NCI-H82 treated with DMSO at 0.1 percent for 48 hours (cell line): ENCODE data around the gene FAM20A.

Source experiments
- DNase-seq: peaks from one replicate; lab custom pipeline; 2025; ENCODE audit not compliant: unreplicated experiment; lab: John Stamatoyannopoulos, UW

Gene FAM20A

DNA sequence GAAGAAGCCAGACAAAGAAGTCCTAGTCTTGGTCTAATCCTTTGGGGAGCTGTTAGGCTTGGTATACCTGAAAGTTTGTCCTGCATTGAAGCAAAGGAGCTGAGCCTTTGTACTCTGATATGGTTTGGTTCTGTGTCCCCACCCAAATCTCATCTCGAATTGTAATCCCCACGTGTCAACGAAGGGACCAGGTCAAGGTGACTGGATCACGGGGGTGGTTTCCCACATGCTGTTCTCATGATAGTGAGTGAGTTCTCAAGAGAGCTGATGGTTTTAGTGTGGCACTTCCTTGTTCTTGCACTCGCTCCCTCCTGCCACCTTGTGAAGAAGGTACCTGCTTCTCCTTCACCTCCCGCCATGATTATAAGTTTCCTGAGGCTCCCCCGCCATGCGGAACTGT, 33.6 kb downstream of the FAM20A start:
- DNase-seq, result no peak

DNA sequence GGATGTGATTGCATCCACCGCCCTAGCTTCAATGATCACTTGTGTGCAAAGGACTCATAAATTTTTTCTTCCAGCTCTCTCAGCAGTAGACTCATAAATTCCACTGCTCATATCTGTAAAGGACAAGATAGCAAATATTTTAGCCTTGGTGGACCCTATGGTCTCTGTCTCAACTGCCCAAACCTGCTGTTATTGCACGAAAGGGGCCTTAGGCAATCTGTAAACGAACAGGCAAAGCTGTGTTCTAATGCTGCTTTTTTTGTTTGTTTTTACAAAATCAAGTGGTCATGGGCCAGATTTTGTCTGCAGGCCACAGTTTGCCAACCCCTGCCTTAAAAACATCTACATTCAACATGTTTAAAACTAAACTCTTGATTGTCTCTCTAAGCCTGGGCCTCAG, 34.1 kb downstream of the FAM20A start:
- DNase-seq, result no peak

DNA sequence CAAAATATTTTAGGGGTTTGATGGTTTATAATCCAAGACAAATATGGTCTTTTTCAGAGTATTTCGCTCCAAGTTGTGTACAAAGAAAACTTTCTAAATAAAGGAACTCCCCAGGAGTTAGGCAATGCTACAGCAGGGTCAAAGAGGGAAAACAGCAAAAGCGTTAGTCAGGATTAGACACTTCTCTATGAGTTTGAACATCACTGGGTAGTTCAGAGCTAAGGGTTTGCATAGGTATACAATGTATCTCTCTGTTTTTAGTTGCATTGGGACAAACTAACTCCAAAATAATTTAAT, 34.8 kb downstream of the FAM20A start:
- no peak for DNase-seq

DNA sequence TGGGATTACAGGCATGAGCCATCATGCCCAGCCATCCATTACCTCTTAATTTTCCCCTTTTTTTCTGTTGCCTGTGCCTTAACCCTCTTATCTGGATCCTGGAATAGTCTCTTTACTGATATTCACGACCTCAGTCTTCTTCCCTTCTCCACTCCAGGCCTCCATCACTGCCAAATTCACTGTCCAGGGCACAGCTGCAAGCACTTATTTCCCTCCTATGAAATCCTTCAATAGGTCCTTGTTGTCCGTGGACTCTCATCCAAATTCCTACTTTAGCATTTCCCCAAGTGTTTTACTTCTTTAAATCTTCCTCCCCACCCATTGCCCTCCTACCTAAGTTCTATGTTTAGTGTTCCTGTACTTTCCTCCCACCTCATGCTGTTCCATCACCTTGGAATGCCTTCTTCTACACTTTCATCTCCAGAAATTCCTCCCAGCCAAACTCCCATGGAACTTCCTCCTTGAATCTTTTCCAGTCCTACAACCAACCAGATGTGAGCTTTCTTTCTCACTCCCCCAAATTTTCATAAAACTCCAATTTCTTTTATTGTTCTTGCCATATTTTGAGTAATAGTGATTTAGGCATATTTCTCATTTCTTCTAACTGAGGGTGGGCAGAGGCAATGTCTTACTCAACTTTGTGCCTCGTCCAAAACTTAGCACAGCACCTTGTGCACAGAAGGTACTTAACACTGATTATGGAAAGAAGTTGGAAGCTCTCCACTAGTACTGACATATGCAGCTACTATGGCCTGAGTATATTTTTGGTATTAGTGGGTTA, 35.3 kb downstream of the FAM20A start:
- DNase-seq, result no peak

DNA sequence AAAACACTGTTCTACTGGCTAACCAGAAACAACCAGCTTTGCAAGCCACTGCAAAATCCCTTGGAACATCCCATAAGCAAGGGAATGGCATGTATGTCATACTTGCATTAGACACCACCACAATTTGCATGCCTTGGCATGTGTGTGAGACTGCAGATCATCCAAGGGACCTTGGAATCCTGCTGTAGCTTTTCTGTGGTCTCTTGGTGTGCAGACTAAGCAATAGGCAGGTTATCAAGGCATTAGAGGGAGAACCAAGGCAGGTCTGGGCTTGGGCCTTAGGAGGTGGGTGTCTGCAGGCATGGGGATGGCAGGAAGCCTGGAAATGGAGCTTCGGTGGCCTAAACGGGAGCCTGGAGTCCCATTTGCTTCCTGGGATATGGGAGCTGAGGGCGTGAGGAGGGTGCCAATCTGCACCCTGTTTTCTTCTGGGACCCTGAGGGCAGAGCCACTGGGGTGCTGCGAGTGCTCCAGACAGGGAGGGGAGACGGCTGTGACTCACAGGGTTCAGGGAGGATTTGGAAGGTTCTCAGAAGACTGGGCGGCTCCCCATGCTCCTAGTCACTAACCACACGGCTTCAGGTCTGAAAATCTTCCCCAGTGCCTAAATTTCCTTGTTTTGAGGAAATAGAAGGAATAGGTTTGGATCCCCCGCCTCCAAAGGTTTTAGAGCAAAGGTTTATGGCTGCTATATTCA, 36.6 kb downstream of the FAM20A start:
- DNase-seq, result no peak

DNA sequence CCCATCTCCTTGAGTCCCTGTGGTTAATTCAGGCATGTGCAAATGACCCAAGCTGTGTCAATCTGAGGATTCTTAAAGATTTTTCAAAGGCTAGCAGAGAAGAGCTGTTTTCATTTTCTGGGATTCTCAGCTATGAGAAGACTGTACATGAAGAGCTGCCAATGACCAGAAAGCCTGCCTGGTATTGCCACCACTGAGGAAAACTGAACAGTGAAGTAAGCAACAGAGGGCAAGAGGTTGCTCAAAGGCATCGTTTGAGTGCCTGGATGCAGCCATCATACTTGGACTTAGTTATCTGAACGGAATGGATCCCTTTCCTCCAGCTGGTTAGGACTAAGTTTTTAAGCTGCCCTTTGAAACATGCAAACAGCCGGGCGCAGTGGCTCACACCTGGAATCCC, 38.4 kb downstream of the FAM20A start:
- DNase-seq, result no peak

DNA sequence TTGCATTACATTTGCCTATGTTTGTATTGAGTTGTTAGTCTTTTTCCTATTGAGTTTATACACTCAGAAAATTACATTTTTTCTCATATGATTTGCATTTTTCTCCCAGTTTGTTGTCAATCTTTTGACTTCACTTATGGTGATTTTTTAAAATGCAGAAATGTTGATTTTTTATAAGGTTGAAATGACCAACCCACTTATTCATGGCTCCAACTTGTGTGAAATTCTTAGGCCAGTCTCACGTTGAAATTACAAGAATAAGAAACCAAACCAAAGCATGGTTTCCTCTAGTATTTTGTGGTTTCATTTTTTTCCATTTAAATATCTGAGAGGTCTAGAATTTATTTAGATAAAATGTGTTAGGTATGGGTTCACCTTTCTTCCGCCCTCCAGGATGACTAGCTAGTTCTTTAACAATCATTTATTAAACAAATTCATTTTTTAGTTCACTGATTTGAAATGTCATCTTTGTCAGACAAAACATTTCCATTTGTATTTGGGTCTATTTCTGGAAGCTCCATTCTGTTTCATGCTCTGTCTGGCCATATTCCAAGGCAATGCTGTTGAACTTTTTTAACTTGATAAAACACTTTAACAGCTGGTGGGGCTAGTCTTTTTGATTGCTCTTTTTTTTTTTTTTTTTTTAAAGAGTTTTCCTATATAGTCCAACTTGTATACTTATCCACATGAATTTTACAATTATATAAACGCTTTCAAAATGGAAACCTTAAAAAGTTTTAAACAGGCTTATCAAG, 40.0 kb downstream of the FAM20A start:
- no peak for DNase-seq

DNA sequence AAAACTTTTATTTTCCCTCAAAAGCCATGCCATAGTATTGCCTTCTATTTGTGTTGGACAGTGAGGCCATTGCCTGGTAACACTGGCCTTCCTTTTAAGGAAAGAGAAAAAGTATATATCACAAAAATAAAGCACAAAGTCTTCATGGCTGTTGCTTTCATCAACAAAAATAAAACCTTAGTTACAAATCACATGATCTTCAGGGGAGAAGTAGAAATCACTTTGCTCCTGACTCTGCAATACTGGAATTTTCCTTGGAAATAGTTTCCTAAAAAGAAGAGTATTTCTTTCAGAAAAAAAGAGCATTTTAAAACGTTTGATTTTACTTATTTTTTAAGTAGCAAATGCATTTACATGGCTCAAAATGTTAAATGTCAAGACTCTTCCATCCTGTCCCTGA, 41.9 kb downstream of the FAM20A start:
- no peak for DNase-seq

DNA sequence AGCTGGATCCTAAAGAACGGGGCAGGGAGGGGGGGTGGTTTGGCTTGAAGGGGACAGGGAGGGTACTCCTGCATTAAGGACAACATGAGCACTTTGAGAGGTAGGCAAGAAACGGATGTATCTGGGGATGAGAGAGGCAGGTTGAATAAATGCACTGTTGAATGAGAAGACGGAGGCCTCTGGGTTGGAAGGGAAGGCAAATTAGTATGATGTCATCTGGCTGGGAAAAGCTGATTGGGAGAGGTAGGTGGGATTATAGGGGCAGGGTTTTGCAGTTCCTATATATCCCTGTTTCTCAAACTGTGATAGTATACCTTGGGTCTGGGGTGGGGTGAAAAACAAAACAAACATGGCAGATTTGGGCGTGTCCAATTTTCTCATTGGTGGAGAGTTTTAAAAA, 44.6 kb downstream of the FAM20A start:
- DNase-seq, result no peak

DNA sequence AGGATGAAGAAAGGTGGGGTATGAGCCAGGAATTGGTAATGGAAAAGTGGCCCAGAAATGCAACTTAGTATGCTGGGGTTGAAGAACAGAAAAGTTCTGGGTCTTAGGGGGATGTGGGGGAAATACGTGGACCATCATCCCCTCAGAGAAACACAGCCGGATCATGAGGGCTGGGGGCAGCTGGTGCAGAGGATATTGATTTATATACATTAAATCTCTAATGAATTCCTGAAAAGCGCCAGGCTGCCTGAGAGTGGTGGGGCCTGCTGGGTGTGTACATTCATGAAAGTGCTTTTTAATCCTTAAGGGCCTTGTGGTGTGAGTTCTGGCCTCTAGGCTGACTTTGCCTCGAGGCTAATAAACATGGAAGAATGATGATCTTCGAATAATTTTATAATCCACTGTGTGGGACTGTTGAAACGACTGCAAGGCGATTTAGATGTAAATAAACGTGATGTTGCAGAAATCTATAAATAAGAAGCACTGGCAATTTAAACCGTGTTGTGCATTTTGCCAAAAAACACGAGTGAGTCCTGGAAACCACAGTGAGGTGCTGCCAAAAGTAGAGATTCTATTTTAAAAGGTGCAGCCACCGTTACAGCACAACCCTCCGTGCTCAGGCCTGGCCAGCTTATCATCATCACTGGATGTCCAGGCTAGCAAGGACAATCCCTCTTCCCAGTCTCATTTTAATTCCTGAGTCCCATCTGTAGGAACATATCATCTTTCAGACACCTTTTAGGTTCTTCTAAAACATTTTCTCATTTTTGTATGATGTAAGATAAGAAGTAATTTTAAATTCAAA, 56.9 kb downstream of the FAM20A start:
- DNase-seq, result no peak

DNA sequence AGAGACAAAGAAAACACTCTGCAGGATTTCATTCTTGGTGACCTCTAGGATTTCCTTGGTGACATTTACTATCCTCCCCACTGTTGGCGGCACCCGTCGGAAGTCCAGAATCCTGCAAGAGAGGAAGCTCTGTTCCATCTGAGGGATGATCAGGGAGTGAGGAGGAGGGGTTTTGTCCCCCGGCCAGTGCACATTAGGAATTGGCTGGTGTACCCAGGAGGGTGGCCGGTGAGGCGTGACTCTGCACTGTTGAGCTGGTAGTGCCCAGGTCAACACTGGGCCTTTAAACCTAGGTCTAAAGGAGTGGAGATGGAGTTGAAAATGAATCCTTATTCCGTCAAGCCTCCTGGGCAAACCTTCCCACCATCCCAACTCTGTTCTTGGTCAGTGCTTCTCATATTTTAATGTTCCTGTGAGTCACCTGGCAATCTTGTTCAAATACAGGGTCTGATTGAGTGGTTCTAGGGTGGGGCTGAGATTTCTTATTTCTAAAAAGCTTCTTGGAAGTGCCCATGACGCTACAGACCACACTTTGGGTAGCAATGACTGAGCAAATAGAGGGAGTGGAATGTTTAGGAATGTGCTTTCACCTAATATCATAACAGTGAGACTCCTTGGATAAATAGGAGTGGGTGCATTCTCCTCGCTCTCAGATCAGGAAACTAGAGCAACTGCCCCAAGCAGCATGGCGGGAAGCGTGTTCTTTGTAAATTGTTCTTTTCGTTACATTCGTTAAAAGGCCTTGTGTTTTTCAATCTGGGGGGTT, 58.3 kb downstream of the FAM20A start:
- DNase-seq, result no peak

DNA sequence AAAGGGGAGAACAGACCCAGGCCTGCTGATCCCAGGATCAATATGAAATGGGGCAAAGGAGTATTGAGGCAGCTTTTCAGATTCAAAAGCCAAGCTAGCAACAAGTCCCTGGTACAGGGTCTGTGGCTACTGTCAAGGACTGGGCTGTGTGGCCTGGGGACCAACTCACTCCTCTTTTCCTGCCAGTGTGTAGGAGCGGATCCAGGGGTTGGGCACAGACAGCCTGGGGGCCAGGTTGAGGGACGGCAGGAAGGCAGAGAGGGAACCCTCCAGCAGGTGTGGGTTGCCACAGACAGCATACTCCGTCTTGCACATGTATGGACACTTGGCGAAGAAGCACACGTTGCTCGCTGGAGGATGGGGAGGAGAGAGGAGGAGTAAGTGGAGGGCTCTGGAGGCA, 59.4 kb downstream of the FAM20A start:
- no peak for DNase-seq

DNA sequence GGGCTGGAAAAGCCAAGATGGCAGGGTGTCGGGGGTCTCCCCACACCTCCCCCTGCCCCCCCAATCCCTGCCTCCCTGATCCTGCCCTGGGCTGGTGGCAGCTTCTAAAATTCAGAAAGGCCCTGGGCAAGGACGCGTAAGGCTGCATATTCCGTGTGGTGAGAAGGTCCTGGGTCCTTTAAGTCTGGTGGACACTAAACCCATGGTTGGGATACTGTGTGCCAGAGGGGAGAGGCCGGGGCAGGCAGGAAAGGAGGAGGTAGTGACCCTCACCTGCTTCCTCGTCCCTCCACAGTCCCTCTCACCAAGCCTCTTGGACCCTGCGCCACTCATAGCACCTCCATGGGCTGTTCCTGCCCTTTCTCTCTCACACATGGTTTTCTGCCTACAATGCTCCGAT, 60.2 kb downstream of the FAM20A start:
- DNase-seq, result no peak

DNA sequence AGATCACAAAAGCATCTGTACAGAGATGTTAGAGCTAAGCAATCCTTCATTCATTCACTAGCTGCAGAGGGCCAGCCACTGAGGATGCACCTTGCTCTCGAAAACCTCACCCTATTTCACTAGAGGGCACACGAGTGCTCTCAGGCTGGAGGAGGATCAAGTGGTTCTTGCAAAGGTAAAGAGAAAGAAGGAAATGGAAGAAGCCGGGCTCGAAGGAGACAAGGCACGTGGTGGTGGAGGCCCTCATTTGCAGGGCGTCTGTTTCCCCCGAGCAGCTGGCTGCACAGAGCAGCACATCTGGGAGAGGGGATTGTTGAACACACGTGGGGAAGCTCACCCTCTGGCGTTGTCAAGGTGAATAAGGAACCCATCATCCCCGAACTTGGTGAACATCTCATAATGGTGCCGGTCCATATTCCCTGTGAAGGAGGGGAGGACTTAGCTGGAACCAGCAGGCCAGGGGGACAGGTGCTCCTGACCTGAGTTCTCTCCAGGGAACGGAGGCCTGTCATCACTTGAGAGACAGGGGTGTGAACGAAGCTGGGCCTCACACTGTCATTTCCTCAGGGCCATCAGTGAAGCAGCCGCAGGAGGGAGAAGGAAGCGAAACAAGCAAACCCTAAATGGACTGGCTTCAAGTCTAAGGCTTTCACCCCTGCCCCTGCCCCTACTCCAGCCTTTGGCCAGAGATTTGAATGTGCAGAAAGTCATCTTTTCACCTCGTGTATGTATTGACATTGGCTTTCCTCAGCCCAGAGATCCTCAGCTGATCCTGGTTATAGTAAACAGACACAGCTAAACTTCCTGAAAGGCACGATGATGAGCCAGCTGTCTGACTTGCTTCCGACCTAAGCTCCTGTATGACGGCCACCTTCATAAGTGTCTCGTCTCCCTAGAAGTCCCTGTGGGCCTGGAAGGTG, 61.4 kb downstream of the FAM20A start:
- no peak for DNase-seq

DNA sequence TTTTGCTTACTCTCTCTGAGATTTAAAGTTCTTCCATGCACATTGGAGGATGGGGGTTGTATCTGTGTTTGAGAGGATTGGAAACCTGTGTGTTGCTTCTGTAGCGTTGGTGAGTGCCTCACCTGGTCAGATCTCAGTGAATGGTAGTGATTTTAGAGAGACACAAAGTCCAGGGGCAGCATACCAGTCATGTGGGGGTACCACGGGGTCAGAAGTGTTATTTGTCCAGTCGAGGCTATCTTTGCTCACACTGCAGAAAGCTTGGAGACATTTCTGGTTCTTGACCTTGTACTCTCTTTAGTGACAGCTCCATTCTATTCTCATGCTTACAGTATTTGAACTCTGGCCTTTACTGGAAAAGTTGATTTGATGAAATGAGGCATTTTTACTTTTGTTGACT, 65.2 kb downstream of the FAM20A start:
- DNase-seq, result no peak

DNA sequence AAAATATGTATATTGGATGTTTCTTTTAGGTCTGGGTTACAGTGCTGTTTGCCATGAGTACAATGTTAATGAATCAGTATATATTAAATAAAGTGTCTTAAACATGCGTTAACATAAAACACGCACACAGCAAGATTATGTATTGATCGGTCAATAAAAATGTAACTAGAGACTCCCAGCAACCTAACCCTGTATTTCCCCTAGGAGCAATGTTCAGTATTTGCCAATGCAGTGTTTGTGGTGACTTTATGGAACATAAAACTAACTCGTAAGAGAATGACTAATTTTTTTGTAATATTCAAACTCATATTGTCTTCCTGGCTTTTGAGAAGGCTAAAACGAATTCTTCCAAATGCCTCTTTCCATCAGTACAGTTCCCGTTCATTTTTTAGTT, 66.5 kb downstream of the FAM20A start:
- no peak for DNase-seq

DNA sequence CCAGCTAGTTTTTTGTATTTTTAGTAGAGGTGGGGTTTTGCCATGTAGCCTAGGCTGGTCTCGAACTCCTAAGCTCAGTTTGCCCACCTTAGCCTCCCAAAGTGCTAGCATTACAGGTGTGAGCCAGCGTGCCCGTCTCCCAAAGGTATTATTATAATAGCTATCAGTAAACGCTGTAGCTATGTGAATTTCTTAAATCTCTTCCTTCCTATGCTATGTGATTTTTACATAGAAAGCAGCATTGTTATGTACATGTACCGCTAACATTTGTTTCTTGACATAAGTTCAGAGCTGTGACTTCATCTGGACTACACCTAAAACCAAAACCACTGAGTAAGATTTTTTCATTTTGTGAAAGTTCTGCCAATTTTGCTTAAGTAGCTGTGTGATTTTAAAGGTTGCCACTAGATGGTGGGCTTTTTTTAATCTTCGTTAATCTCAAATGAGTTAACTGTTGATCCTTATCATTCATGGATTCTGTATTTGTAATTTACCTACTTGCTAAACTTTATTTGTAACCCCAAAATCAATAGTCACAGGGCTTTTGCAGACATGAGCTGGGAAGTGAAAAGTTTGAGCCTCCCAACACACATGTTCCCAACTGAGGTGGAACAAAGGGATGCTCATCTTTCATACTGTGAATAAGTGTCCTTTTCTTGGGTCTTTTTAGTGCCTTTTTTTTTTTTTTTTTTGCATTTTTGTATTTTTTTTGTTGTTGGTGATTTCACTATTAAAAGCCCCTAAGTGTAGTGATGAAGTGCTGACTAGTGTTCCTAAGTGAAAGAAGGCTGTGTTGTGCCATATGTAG, 67.1 kb downstream of the FAM20A start:
- DNase-seq, result no peak

DNA sequence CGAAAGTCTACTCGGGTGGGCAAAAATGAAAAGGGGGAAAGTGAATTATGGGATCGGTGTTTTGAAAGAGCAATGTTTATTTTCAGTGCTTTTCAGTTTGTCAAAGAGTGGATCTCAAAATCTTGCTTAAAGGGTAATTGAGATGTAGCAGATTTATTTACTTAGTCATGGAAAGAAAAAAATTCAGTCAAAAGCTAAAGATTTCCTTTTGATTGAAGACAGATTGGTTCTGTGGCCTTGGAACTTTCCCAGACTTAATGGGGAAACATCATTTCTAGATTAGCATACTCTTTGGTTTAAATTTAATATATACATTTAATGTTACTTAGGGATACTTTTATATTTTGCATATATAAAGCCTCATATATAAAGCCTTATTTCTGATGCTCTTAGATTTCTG, 68.3 kb downstream of the FAM20A start:
- no peak for DNase-seq

DNA sequence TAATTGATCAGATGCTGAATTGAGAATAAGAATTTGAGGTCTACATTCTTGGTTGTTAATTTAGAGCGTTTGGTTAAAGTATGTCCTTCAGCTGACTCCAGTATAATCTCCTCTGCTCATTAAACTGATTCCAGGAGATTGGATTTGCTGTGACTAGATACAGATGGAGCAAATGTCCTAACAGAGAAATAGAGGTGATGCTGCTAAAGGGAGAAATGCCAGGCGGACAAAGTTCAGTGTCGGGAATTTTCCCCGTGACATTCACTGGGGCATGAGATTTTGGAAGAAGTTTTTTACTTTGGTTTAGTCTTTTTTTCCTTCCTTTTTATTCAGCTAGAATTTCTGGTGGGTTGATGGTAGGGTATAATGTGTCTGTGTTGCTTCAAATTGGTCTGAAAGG, 69.9 kb downstream of the FAM20A start:
- no peak for DNase-seq
